OCI-LY7 (cell line): ENCODE data around the gene SEC24D.
A peak's percentile ranks its signal among the peaks of the same experiment; 100 is the strongest.

Experiments used
- EZH2phosphoT487 ChIP-seq: fragments of 200-600 bp; sonication (generic); IDR thresholded peaks from 2 replicates; pipeline ENCODE4 v1.6.1; 2018; ENCODE audit warnings: low read depth, borderline replicate concordance, mild to moderate bottlenecking, mixed run types, antibody characterized with exemption, low read length, moderate library complexity, mixed read lengths
- TF ChIP-seq, protein P1 (sequence below): fragments of 200-600 bp; sonication (generic); conservative IDR thresholded peaks from 2 replicates; pipeline ENCODE4 v1.5.1; 2014; ENCODE audit warnings: mild to moderate bottlenecking, antibody characterized with exemption, low read length, moderate library complexity, mixed read lengths

DNA sequence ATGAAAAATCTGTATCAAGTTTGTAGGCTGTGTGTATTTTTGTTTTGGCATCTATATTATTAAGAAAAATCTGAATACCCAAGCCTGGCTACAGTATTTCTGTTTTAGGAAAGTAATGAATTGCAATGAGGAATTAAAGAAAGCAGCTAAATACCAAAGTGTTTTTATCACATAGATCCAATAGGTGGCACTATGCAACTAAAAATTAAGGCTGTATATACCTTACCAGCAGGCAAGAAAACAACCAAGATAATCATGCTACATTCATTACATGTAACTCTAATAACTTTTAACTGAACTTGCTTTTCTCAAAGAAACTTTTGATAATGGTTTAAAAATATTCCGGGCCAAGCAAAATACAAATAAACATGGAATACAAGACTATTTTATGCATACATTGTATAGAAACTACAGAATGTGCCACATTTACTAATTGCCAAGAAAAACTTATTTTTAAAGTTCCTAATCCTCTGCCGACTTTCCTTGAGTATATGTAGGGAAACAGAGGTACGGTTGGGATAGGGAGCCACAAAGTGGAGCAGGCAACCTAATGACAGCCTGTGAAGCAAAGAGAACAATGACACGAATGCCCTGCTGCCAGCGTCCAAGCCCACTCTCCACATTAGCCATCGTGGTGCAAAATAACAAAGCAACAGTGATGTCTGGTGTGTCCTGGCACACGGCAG is 63.7 kb downstream of the SEC24D start:
- TF ChIP-seq EZH2phosphoT487: no peak
- TF ChIP-seq, protein P1, sequence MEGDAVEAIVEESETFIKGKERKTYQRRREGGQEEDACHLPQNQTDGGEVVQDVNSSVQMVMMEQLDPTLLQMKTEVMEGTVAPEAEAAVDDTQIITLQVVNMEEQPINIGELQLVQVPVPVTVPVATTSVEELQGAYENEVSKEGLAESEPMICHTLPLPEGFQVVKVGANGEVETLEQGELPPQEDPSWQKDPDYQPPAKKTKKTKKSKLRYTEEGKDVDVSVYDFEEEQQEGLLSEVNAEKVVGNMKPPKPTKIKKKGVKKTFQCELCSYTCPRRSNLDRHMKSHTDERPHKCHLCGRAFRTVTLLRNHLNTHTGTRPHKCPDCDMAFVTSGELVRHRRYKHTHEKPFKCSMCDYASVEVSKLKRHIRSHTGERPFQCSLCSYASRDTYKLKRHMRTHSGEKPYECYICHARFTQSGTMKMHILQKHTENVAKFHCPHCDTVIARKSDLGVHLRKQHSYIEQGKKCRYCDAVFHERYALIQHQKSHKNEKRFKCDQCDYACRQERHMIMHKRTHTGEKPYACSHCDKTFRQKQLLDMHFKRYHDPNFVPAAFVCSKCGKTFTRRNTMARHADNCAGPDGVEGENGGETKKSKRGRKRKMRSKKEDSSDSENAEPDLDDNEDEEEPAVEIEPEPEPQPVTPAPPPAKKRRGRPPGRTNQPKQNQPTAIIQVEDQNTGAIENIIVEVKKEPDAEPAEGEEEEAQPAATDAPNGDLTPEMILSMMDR: peak; percentile 92
